Kidney epithelial cell (primary cell): ENCODE data around the gene UTP4. TPM values are rescaled to one million over a fixed set of nuclear protein-coding genes. Genes with fewer than 3 reads are reported as not detected.

Experiments used
- DNase-seq: peaks from one replicate; pipeline ENCODE4 v3.0.0-alpha.2; 2010; ENCODE audit warnings: low read depth
- H3K27me3 ChIP-seq: 2 replicates; pipeline ENCODE4 v1.6.0; 2011; ENCODE audit warnings: low read length; ENCODE audit not compliant: control insufficient read depth, insufficient read depth
- H3K36me3 ChIP-seq: 2 replicates; pipeline ENCODE4 v1.5.1; 2011; ENCODE audit warnings: low read length; ENCODE audit not compliant: control insufficient read depth, insufficient read depth
- H3K4me3 ChIP-seq: 2 replicates; pipeline ENCODE4 v1.5.1; 2011; ENCODE audit warnings: low read depth, mild to moderate bottlenecking, control low read depth, low read length
- total RNA-seq: library from RNA; depleted of rRNA; stranded (reverse); fragments of >200 nt; gene quantifications from 2 replicates; pipeline ENCODE4 v1.2.3, GENCODE V29; 2015
- TF ChIP-seq, protein P1 (sequence below): IDR thresholded peaks from 2 replicates; pipeline ENCODE4 v1.5.1; 2011; ENCODE audit warnings: mild to moderate bottlenecking, moderate library complexity, low read length, control low read depth, inconsistent platforms; ENCODE audit not compliant: insufficient read depth, poor library complexity, severe bottlenecking

UTP4 gene
- total RNA-seq, 1 donor from 2014 or later = 32.8 TPM

DNA sequence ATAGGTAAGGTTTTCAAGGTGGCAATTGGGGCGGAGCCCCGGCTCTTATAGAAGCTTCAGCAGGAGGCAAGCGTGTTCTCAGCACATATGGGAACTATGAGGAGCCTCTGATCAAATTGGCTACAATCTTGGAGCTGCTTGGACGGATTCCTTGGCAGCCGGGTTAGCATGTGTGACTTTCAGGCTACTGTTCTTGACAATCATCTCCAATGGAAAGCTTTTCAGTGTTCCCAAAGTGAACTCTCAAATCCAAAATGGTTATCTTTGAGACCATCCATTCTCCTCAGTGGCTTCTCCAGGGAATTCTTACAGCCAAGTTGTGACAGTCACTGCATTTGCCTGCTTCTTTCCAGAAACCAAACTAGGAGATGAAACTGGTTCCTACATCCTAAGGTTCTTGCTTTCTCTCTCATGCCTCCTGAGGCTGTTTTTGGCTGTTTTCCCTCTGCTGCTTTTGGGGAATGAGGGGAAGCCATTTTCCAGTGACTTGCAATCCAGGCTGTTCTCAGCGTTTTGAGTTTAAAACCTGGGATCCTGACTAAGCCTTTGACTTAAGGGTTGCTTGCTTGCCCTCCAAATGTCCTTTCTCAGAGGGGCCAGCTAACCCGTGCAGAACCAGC, 16.1 kb upstream of the UTP4 start:
- TF ChIP-seq, protein P1, sequence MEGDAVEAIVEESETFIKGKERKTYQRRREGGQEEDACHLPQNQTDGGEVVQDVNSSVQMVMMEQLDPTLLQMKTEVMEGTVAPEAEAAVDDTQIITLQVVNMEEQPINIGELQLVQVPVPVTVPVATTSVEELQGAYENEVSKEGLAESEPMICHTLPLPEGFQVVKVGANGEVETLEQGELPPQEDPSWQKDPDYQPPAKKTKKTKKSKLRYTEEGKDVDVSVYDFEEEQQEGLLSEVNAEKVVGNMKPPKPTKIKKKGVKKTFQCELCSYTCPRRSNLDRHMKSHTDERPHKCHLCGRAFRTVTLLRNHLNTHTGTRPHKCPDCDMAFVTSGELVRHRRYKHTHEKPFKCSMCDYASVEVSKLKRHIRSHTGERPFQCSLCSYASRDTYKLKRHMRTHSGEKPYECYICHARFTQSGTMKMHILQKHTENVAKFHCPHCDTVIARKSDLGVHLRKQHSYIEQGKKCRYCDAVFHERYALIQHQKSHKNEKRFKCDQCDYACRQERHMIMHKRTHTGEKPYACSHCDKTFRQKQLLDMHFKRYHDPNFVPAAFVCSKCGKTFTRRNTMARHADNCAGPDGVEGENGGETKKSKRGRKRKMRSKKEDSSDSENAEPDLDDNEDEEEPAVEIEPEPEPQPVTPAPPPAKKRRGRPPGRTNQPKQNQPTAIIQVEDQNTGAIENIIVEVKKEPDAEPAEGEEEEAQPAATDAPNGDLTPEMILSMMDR = no peak
- Histone ChIP-seq H3K4me3 (no peak overlapping the region), H3K27me3 (no peaks in the 10 kb centered on the region), H3K36me3 (peaks cover 2% of the 10 kb centered on the region)
- DNase-seq = no peak

DNA sequence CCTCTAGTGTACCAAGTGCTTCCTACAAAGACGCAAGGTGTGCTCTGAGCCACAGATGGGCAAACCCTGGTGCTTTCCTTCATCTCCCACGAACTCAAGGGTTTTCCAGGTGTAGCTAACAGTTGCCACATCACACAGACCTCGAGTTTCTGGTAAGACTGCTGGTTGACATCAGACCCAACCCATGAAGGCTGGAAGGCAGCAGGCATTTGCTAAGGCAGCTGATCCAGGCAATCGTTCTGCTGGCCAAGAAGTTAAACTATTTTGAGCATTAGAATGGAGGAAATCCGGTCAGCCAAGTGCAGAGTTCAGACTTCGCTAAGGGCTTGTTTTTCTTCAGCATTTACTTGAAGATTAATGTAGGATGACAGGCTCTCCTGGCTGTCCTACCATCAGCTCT, 15.5 kb upstream of the UTP4 start:
- no peak overlapping the region for H3K4me3 ChIP-seq
- no peak for DNase-seq
- TF ChIP-seq, protein P1 = no peak
- peaks cover 2% of the 10 kb centered on the region for H3K36me3 ChIP-seq
- no peaks in the 10 kb centered on the region for H3K27me3 ChIP-seq

DNA sequence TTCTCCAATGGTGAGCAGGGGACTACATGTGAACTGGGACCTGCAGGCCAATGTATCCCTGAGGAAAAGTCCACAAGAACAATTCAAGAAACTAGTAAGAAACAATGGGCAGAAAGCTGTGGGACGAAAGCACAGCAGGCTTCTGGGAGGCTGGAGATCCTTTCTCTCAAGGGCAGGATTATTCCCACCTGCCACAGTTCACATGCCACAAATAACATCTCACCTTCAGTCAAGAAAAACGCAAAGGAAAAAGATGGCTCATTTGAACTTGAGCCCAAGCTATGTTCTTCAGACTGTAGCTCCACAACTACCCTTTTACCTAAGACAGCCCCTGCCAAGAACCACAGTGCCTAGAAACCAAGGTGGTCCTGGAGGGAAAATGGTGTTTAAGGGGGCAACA, 14.0 kb upstream of the UTP4 start:
- TF ChIP-seq, protein P1 = no peak
- Histone ChIP-seq H3K4me3 (no peak overlapping the region), H3K27me3 (no peaks in the 10 kb centered on the region), H3K36me3 (peaks cover 2% of the 10 kb centered on the region)
- no peak for DNase-seq

DNA sequence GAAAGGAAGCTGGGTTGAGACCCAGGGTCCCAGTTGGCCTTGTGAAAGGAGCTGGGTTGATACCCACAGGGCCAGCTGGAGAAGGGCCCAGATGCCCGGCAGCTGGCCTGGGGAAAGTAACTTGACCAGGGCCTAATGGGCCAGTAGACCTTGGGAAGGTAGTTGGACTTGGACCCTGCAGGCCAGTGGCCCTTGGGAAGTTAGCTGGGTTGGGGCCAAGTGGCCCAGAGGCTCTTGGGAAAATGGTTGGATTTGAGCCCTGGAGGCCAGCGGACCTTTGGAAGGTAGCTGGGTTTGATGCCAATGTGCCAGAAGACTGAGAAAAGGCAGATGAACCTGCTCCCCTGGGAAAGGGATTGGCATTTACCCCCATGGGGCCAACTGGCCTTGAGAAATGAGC, 13.5 kb upstream of the UTP4 start:
- no peak for DNase-seq
- H3K27me3 ChIP-seq = no peaks in the 10 kb centered on the region
- H3K4me3 ChIP-seq = no peak overlapping the region
- TF ChIP-seq, protein P1 = no peak
- peaks cover 2% of the 10 kb centered on the region for H3K36me3 ChIP-seq

DNA sequence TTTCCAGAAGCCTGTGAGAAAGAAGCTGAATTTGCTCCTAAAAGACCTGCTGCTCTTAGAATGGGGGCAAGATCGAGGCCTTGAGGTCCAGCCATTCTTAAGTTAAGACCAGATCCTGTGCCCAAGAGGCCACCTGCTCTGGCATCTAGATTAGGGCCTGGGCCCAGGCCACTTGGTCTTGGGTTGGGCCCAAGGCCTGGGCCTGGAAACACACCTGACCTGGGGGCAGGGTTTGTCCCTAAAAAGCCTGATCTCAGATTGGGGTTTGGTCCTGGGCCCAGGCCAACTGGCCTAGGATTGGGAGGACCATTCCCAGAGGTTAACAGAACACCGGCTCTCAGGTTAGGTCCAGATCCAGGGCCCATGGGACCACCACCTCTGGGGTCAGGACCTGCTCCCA, 12.9 kb upstream of the UTP4 start:
- TF ChIP-seq, protein P1 = no peak
- peaks cover 2% of the 10 kb centered on the region for H3K36me3 ChIP-seq

DNA sequence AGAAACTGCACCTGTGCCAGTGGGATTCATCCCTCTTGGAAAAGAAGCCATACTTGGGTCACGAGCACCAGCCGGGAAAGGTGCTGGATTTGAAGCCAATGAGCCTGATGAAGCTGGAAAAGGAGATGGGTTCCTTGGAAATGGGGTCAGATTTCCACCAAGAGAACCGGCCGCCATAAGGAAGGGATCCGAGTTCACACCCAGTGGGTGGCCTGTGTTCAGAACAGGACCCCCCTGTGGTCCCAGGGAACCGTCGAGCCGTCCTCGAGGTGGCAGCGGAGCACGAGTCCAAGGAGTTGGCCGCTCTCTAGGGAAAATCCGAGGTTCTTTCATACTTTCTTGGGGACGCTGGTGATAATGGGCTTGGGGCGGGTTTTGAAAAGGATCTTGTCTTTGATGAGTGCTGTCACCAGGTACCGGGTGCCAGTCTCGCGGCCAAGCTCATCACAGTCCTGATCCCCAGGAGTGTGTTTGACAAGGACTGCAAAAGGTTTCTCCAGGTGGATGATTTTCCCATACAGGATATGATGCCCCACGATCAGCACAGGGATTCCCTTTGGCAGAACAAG, 12.3 kb upstream of the UTP4 start:
- no peak overlapping the region for H3K4me3 ChIP-seq
- TF ChIP-seq, protein P1 = no peak
- H3K27me3 ChIP-seq = no peaks in the 10 kb centered on the region
- peaks cover 2% of the 10 kb centered on the region for H3K36me3 ChIP-seq
- no peak for DNase-seq

More for the DNA sequence above, 12.9 kb upstream of the UTP4 start:
- Histone ChIP-seq H3K4me3 (no peak overlapping the region), H3K27me3 (no peaks in the 10 kb centered on the region)
- DNase-seq = no peak
